ENCODE measurements around the gene SMG7. TPM values are rescaled to one million over a fixed set of nuclear protein-coding genes. Genes with fewer than 3 reads are reported as not detected.

SMG7 gene
- total and polyA plus RNA-seq, 2 donors (not counting 3 experiments of a cell fraction or from before 2014, with no cell fraction given), result 25.4 to 47.1 TPM

DNA sequence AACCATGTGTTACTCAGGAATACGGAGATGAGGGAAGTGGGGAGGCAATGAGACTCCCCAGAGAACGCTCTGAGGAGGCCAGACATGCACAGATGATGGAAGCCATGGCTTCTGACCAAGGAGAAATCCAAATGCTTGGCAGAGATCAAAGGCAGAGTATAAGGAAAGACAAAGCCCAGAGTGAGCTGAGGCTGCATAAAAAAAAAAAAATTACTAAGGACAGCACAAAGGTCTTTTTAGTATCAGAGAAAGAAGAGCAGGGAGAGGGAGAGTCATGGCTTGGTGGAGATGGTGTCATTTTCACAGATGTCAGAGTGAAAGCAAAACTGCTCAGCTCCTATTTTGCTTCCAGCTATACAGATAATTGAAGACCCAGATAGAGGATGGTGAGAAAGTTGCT lies 126.1 kb downstream of the SMG7 start:
- H3K27me3 ChIP-seq (ENCODE audit: control insufficient read depth in 2 of 2, insufficient read depth in 2 of 2, low read length in 2 of 2), result peaks cover 2 to 8% of the 10 kb centered on the region in 2 experiments
- CTCF ChIA-PET, result interaction anchor here (3.1 kb wide), 1 partner anchor 11 kb away, joined by 11 read pairs; no protein-coding TSS in a partner anchor
- no peaks in the 10 kb centered on the region for H3K9me1 ChIP-seq (replicated peaks; ENCODE audit: control insufficient read depth, extremely low read depth, insufficient read depth, low read length)
- no peaks in the 10 kb centered on the region for H3K9me3 ChIP-seq (replicated peaks; ENCODE audit: control insufficient read depth, insufficient read depth, low read length)
- no peaks in the 10 kb centered on the region for H4K20me1 ChIP-seq (replicated peaks; ENCODE audit: control insufficient read depth, extremely low read depth, insufficient read depth, low read length)
- no TSS peak for BruUV-seq (replicated peaks)
- no peaks in the 10 kb centered on the region for H3K4me1 ChIP-seq (ENCODE audit: control insufficient read depth, extremely low read depth, insufficient read depth, low read length)
- FAIRE-seq (no peak), DNase-seq (ENCODE audit: low read depth, low spot score) (no peak)
- H3K9ac ChIP-seq (replicated peaks; ENCODE audit: extremely low read depth, insufficient read depth, low read length), result no peak overlapping the region
- no peak overlapping the region for H3K4me3 ChIP-seq (replicated peaks in 1 of 3; ENCODE audit: insufficient read depth in 1 of 3, low read depth in 1 of 3, low read length in 3 of 3)
- TF ChIP-seq POLR2A (IDR thresholded peaks at IDR 0.05; ENCODE audit: low read depth, low read length), result no peak
- TF ChIP-seq GATA2 (IDR thresholded peaks at IDR 0.05; ENCODE audit: insufficient read depth, insufficient read length, low read depth, low read length), result no peak
- TF ChIP-seq MYC (IDR thresholded peaks at IDR 0.05; ENCODE audit: low read depth, low read length), result no peak
- no peak for TF ChIP-seq JUN (IDR thresholded peaks at IDR 0.05; ENCODE audit: borderline replicate concordance, insufficient read depth, insufficient read length, low read depth)
- TF ChIP-seq EZH2 (IDR thresholded peaks at IDR 0.05; ENCODE audit: borderline replicate concordance, low read depth, low read length, severe bottlenecking), result no peak
- no peak for TF ChIP-seq MAX (IDR thresholded peaks at IDR 0.05; ENCODE audit: insufficient read depth, insufficient read length)
- no peak for TF ChIP-seq FOS (IDR thresholded peaks at IDR 0.05; ENCODE audit: borderline replicate concordance, insufficient read depth, low read length)
- no peak for TF ChIP-seq CTCF (IDR thresholded peaks at IDR 0.05; ENCODE audit: extremely low read depth in 1 of 2, insufficient read depth in 1 of 2, low read depth in 1 of 2, low read length in 2 of 2)
- no peak for TF ChIP-seq POLR2AphosphoS5 (IDR thresholded peaks at IDR 0.05; ENCODE audit: insufficient read depth, low read depth, low read length)
- dilution Hi-C loops (cut with MboI; ENCODE audit: extremely low pct_ligation_motif_present, low sequenced_read_pairs) (no loop called here), intact Hi-C loops (cut with micrococcal nuclease) (no loop called here)
- H3K79me2 ChIP-seq (ENCODE audit: control insufficient read depth, insufficient read depth, low read length), result no peaks in the 10 kb centered on the region
- no peak overlapping the region for H3K27ac ChIP-seq (ENCODE audit: insufficient read depth, low read depth, low read length)
- POLR2A ChIA-PET, result no interaction called here
- H2AFZ ChIP-seq (ENCODE audit: low read depth, low read length), result no peak overlapping the region
- H3K36me3 ChIP-seq (ENCODE audit: control insufficient read depth in 2 of 2, extremely low read depth in 1 of 2, insufficient read depth in 2 of 2, low read length in 2 of 2), result no peaks in the 10 kb centered on the region
- no peak overlapping the region for H3K4me2 ChIP-seq (ENCODE audit: insufficient read depth, low read length)
